Panc1 (cell line): ENCODE data around the gene STK10. TPM values are rescaled to one million over a fixed set of nuclear protein-coding genes. Genes with fewer than 3 reads are reported as not detected.

Experiments used
- ATAC-seq: fragments of 200-7000 bp; cut with Tn5 transposase; 2 replicates; pipeline ENCODE4 v1.9.1; 2020; ENCODE audit warnings: mild to moderate bottlenecking, moderate library complexity
- BruUV-seq: library from RNA; stranded (reverse); fragments of 400-500 nt; replicated peaks from 2 replicates; lab custom pipeline; 2021; lab: Mats Ljungman, UMichigan
- CTCF ChIA-PET: fragments of 300-600 bp; sonication (Branson Sonifier 250); formaldehyde crosslinking; loops from one replicate; lab custom pipeline; 2022; ENCODE audit warnings: antibody characterized with exemption; lab: Charles Lee
- POLR2A ChIA-PET: fragments of 300-600 bp; sonication (Branson Sonifier 250); formaldehyde crosslinking; loops from one replicate; lab custom pipeline; 2022; ENCODE audit warnings: antibody characterized with exemption; lab: Charles Lee
- DNase-seq: peaks from one replicate; pipeline ENCODE4 v3.0.0-alpha.2; 2010; ENCODE audit warnings: low read depth, low spot score
- H3K27ac ChIP-seq: 2 replicates; pipeline ENCODE4 v1.5.1; 2011; ENCODE audit warnings: mild to moderate bottlenecking, low read length, inconsistent platforms
- H3K27me3 ChIP-seq: fragments of 200-500 bp; sonication (Bioruptor generic); 2 replicates; pipeline ENCODE4 v1.6.0; 2014; ENCODE audit warnings: low read length, inconsistent platforms; ENCODE audit not compliant: control insufficient read depth, insufficient read depth
- H3K36me3 ChIP-seq: fragments of 200-500 bp; sonication (Bioruptor generic); 2 replicates; pipeline ENCODE4 v1.5.1; 2014; ENCODE audit warnings: inconsistent platforms, mild to moderate bottlenecking, low read length, moderate library complexity; ENCODE audit not compliant: control insufficient read depth, insufficient read depth
- H3K4me1 ChIP-seq: 2 replicates; pipeline ENCODE4 v1.5.1; 2011; ENCODE audit warnings: inconsistent platforms, mild to moderate bottlenecking, low read length, moderate library complexity; ENCODE audit not compliant: control insufficient read depth, insufficient read depth
- H3K4me3 ChIP-seq, 2 experiments: 2 replicates each; pipeline ENCODE4 v1.5.1; 2011 to 2012; ENCODE audit warnings: low read depth in 2 of 2, low read length in 2 of 2, mild to moderate bottlenecking in 2 of 2, inconsistent platforms in 1 of 2, moderate library complexity in 1 of 2
- H3K9me3 ChIP-seq: fragments of 200-500 bp; sonication (Bioruptor generic); 2 replicates; pipeline ENCODE4 v1.5.1; 2014; ENCODE audit warnings: low read depth, mild to moderate bottlenecking, inconsistent platforms, low read length, moderate library complexity; ENCODE audit not compliant: control insufficient read depth, insufficient read depth
- CTCF ChIP-seq: fragments of 450-650 bp; IDR thresholded peaks from 2 replicates; pipeline ENCODE4 v1.5.1; 2017; ENCODE audit warnings: mild to moderate bottlenecking
- POLR2AphosphoS5 ChIP-seq: IDR thresholded peaks from 2 replicates; pipeline ENCODE4 v1.6.1; 2012; ENCODE audit warnings: mild to moderate bottlenecking, low read depth, low read length, moderate library complexity
- REST ChIP-seq, 2 experiments: IDR thresholded peaks; 2 replicates each; pipeline ENCODE4 v1.6.1; 2011 to 2012; ENCODE audit warnings: low read depth in 2 of 2, control low read depth in 1 of 2, low read length in 1 of 2, mild to moderate bottlenecking in 1 of 2, moderate library complexity in 1 of 2; ENCODE audit not compliant: insufficient read depth in 1 of 2
- SIN3A ChIP-seq: IDR thresholded peaks from 2 replicates; pipeline ENCODE4 v1.6.1; 2012; ENCODE audit warnings: low read depth, mild to moderate bottlenecking, low read length, moderate library complexity, borderline replicate concordance; ENCODE audit not compliant: insufficient read depth
- TCF7L2 ChIP-seq: IDR thresholded peaks from 2 replicates; pipeline ENCODE4 v1.6.1; 2011; ENCODE audit warnings: mild to moderate bottlenecking, low read depth, low read length, inconsistent platforms
- in situ Hi-C: cut with HindIII; loops from 2 replicates; pipeline ENCODE4 v1.10.0; 2016; ENCODE audit warnings: low sequenced_read_pairs, low pct_unique_long_range_greater_than_20kb
- intact Hi-C: fragments of 100-400 bp; cut with micrococcal nuclease; formaldehyde crosslinking; loops from one replicate; pipeline ENCODE4 v1.10.0; 2022; ENCODE audit not compliant: unreplicated experiment
- total RNA-seq: library from RNA; stranded (reverse); gene quantifications from one replicate; pipeline ENCODE4 v1.2.1, GENCODE V29; 2021; ENCODE audit not compliant: unreplicated experiment

STK10 gene
- total RNA-seq, 1 experiment from 2014 or later = 34.9 TPM

GRCh38 chr5:172104021-172104420, 84.0 kb downstream of the STK10 start:
- intact Hi-C loops = no loop called here
- POLR2A ChIA-PET = interaction anchor here (0.6 kb wide), 1 partner anchor 716 kb away, joined by 3 read pairs; no protein-coding TSS in a partner anchor
- no peaks in the 10 kb centered on the region for H3K27me3 ChIP-seq
- no peaks in the 10 kb centered on the region for H3K36me3 ChIP-seq
- no TSS peak for BruUV-seq
- in situ Hi-C loops = no loop called here
- H3K27ac ChIP-seq = no peak overlapping the region
- H3K4me3 ChIP-seq = no peak overlapping the region
- no peak for ATAC-seq
- no peak for TF ChIP-seq REST (IDR thresholded peaks at IDR 0.05; ENCODE audit: insufficient read depth in 1 of 2, low read depth in 2 of 2, low read length in 1 of 2)
- no peak for TF ChIP-seq SIN3A
- no peak for TF ChIP-seq CTCF
- no peak for TF ChIP-seq POLR2AphosphoS5
- CTCF ChIA-PET = interaction anchor here (1.0 to 2.0 kb wide), 2 partner anchors 8 to 85 kb away, joined by 3 to 6 read pairs; partner anchors contain the start of gene STK10
- no peaks in the 10 kb centered on the region for H3K9me3 ChIP-seq
- peaks cover 10% of the 10 kb centered on the region for H3K4me1 ChIP-seq
- DNase-seq = no peak

GRCh38 chr5:172102913-172103626, 85.0 kb downstream of the STK10 start:
- CTCF ChIA-PET = no interaction called here
- no peaks in the 10 kb centered on the region for H3K27me3 ChIP-seq
- H3K4me3 ChIP-seq = no peak overlapping the region
- no peak overlapping the region for H3K27ac ChIP-seq
- H3K9me3 ChIP-seq = no peaks in the 10 kb centered on the region
- intact Hi-C loops = no loop called here
- ATAC-seq (peak; percentile 68), DNase-seq (peak; percentile 47)
- no TSS peak for BruUV-seq
- peaks cover 10% of the 10 kb centered on the region for H3K4me1 ChIP-seq
- POLR2A ChIA-PET = interaction anchor here (0.5 kb wide), 1 partner anchor 16 kb away, joined by 5 read pairs; no protein-coding TSS in a partner anchor
- no peaks in the 10 kb centered on the region for H3K36me3 ChIP-seq
- TF ChIP-seq CTCF (no peak), TCF7L2 (no peak), SIN3A (no peak), REST (IDR thresholded peaks at IDR 0.05; ENCODE audit: insufficient read depth in 1 of 2, low read depth in 2 of 2, low read length in 1 of 2) (no peak)
- in situ Hi-C loops = no loop called here
